EL (cell line): ENCODE results near the gene POLR3K.

Source experiments
- DNase-seq: peaks from one replicate; pipeline ENCODE4 v3.0.0-alpha.2; 2016

The POLR3K gene

GRCh38 chr16:53346-54236 lies at the start of gene POLR3K, which contains the start of gene SNRNP25:
POLR3K (minus strand) TSS chr16:53608; CDS start chr16:53586, 22 bp downstream.
SNRNP25 (plus strand) TSS chr16:53828; CDS start chr16:54017, 189 bp downstream.
- DNase-seq: peak; percentile 97

- DNase-seq: no peak
Measured at GRCh38 chr16:102060-102855, 48.9 kb upstream of the POLR3K start.

GRCh38 chr16:101586-101985 lies 48.2 kb upstream of the POLR3K start:
- no peak for DNase-seq

- no peak for DNase-seq
Measured at GRCh38 chr16:100989-101388, 47.6 kb upstream of the POLR3K start.

- peak; percentile 65 for DNase-seq
Measured at GRCh38 chr16:97822-98221, 44.4 kb upstream of the POLR3K start.

GRCh38 chr16:96935-97381 lies 43.5 kb upstream of the POLR3K start:
- DNase-seq: peak; percentile 86

- DNase-seq: no peak
Measured at GRCh38 chr16:94918-95265, 41.5 kb upstream of the POLR3K start.

GRCh38 chr16:92431-93339 lies 39.3 kb upstream of the POLR3K start:
- DNase-seq: no peak

- DNase-seq: no peak
Measured at GRCh38 chr16:91484-91883, 38.1 kb upstream of the POLR3K start.

- no peak for DNase-seq
Measured at GRCh38 chr16:89391-90302, 36.2 kb upstream of the POLR3K start.

- no peak for DNase-seq
Measured at GRCh38 chr16:88613-89012, 35.2 kb upstream of the POLR3K start.

GRCh38 chr16:86483-86952 lies 33.1 kb upstream of the POLR3K start:
- DNase-seq: no peak

GRCh38 chr16:85865-86264 lies 32.5 kb upstream of the POLR3K start:
- DNase-seq: no peak

- DNase-seq: no peak
Measured at GRCh38 chr16:85407-85782, 32.0 kb upstream of the POLR3K start.

GRCh38 chr16:84718-85406 lies 31.5 kb upstream of the POLR3K start:
- DNase-seq: peak; percentile 96

GRCh38 chr16:83781-84615 lies 30.6 kb upstream of the POLR3K start:
- peak; percentile 31 for DNase-seq

- DNase-seq: no peak
Measured at GRCh38 chr16:83060-83603, 29.7 kb upstream of the POLR3K start.

GRCh38 chr16:79151-80054 lies 26.0 kb upstream of the POLR3K start:
- DNase-seq: peak; percentile 34
